H9 (cell line): ENCODE data around the gene SHC4. TPM values are rescaled to one million over a fixed set of nuclear protein-coding genes. Genes with fewer than 3 reads are reported as not detected.

Source experiments
- DNase-seq: peaks from one replicate; pipeline ENCODE4 v3.0.0-alpha.2; 2017
- H2AFZ ChIP-seq: one replicate; pipeline ENCODE4 v1.6.1; 2013; ENCODE audit warnings: mild to moderate bottlenecking, low read length, control low read depth, moderate library complexity
- H2AK5ac ChIP-seq: 2 replicates; pipeline ENCODE4 v1.6.1; 2013; ENCODE audit warnings: low read length, control low read depth, mixed read lengths; ENCODE audit not compliant: insufficient read length
- H2BK120ac ChIP-seq: one replicate; pipeline ENCODE4 v1.6.1; 2013; ENCODE audit warnings: low read depth, mild to moderate bottlenecking, low read length, control low read depth, inconsistent platforms; ENCODE audit not compliant: poor library complexity, severe bottlenecking
- H2BK12ac ChIP-seq: 2 replicates; pipeline ENCODE4 v1.6.1; 2013; ENCODE audit warnings: low read length, control low read depth, mixed read lengths, low read depth; ENCODE audit not compliant: insufficient read length
- H2BK15ac ChIP-seq: 2 replicates; pipeline ENCODE4 v1.6.1; 2013; ENCODE audit warnings: low read depth, low read length, control low read depth
- H2BK20ac ChIP-seq: one replicate; pipeline ENCODE4 v1.6.1; 2013; ENCODE audit warnings: low read depth, mild to moderate bottlenecking, low read length, control low read depth, inconsistent platforms; ENCODE audit not compliant: poor library complexity, severe bottlenecking
- H2BK5ac ChIP-seq: 2 replicates; pipeline ENCODE4 v1.6.1; 2013; ENCODE audit warnings: low read length, control low read depth, mixed read lengths; ENCODE audit not compliant: insufficient read length
- H3K14ac ChIP-seq: 2 replicates; pipeline ENCODE4 v1.6.1; 2013; ENCODE audit warnings: low read length, control low read depth; ENCODE audit not compliant: insufficient read depth
- H3K18ac ChIP-seq: 2 replicates; pipeline ENCODE4 v1.6.1; 2013; ENCODE audit warnings: low read depth, mild to moderate bottlenecking, mixed read lengths, low read length, control low read depth; ENCODE audit not compliant: insufficient read length
- H3K23ac ChIP-seq: 2 replicates; pipeline ENCODE4 v1.6.1; 2013; ENCODE audit warnings: low read length, control low read depth, mixed read lengths, low read depth; ENCODE audit not compliant: insufficient read length
- H3K23me2 ChIP-seq: 2 replicates; pipeline ENCODE4 v1.6.1; 2013; ENCODE audit warnings: low read depth, mild to moderate bottlenecking, mixed read lengths, low read length, control low read depth; ENCODE audit not compliant: insufficient read length, poor library complexity, severe bottlenecking
- H3K27ac ChIP-seq: 2 replicates; pipeline ENCODE4 v1.5.1; 2013; ENCODE audit warnings: low read length, control low read depth, mixed read lengths, low read depth; ENCODE audit not compliant: insufficient read length
- H3K27me3 ChIP-seq: 2 replicates; pipeline ENCODE4 v1.6.1; 2013; ENCODE audit warnings: low read length, control low read depth, inconsistent platforms; ENCODE audit not compliant: insufficient read depth
- H3K4ac ChIP-seq: 2 replicates; pipeline ENCODE4 v1.6.1; 2013; ENCODE audit warnings: low read depth, mild to moderate bottlenecking, control low read depth, inconsistent platforms, low read length, moderate library complexity
- H3K4me1 ChIP-seq: 2 replicates; pipeline ENCODE4 v1.6.1; 2013; ENCODE audit warnings: low read length, control low read depth, inconsistent platforms; ENCODE audit not compliant: insufficient read depth
- H3K4me2 ChIP-seq: 2 replicates; pipeline ENCODE4 v1.6.1; 2013; ENCODE audit warnings: low read length, control low read depth, mixed read lengths; ENCODE audit not compliant: insufficient read length, insufficient read depth
- H3K56ac ChIP-seq: 2 replicates; pipeline ENCODE4 v1.6.1; 2013; ENCODE audit warnings: low read depth, mild to moderate bottlenecking, mixed read lengths, low read length, control low read depth; ENCODE audit not compliant: insufficient read length
- H3K79me1 ChIP-seq: 2 replicates; pipeline ENCODE4 v1.6.1; 2013; ENCODE audit warnings: low read depth, mild to moderate bottlenecking, moderate library complexity, low read length, control low read depth, inconsistent platforms; ENCODE audit not compliant: insufficient read depth, poor library complexity, severe bottlenecking
- H3K79me2 ChIP-seq: 2 replicates; pipeline ENCODE4 v1.6.1; 2013; ENCODE audit warnings: low read length, control low read depth, inconsistent platforms; ENCODE audit not compliant: insufficient read depth
- H3K9ac ChIP-seq: 2 replicates; pipeline ENCODE4 v1.6.1; 2013; ENCODE audit warnings: low read length, control low read depth, mixed read lengths; ENCODE audit not compliant: insufficient read length; ENCODE audit errors: extremely low read depth
- H3K9me3 ChIP-seq: one replicate; pipeline ENCODE4 v1.6.1; 2013; ENCODE audit warnings: low read depth, low read length, inconsistent platforms; ENCODE audit not compliant: control insufficient read depth
- H3T11ph ChIP-seq: one replicate; pipeline ENCODE4 v1.6.1; 2013; ENCODE audit warnings: mild to moderate bottlenecking, low read length, control low read depth, inconsistent platforms
- H4K20me1 ChIP-seq: one replicate; pipeline ENCODE4 v1.6.1; 2013; ENCODE audit not compliant: control insufficient read depth, insufficient read length, insufficient read depth
- H4K5ac ChIP-seq: 2 replicates; pipeline ENCODE4 v1.6.1; 2013; ENCODE audit warnings: low read depth, mild to moderate bottlenecking, mixed read lengths, low read length, control low read depth; ENCODE audit not compliant: insufficient read length
- H4K8ac ChIP-seq: replicated peaks from 2 replicates; pipeline ENCODE4 v1.6.1; 2013; ENCODE audit warnings: low read length, control low read depth, mixed read lengths, low read depth; ENCODE audit not compliant: insufficient read length
- H4K91ac ChIP-seq: 2 replicates; pipeline ENCODE4 v1.6.1; 2013; ENCODE audit warnings: low read depth, mild to moderate bottlenecking, moderate library complexity, mixed read lengths, low read length, control low read depth; ENCODE audit not compliant: insufficient read length
- H3K27ac Mint-ChIP-seq, 3 experiments: 2 replicates in 2 of 3; 3 replicates in 1 of 3; pipeline ENCODE4 v1.8.0; 2020 to 2021; ENCODE audit warnings: mixed read lengths in 3 of 3, mild to moderate bottlenecking in 1 of 3, moderate library complexity in 1 of 3
- H3K27me3 Mint-ChIP-seq: 2 replicates; pipeline ENCODE4 v1.8.0; 2021; ENCODE audit warnings: low read depth, mild to moderate bottlenecking, moderate library complexity, mixed read lengths
- H3K36me3 Mint-ChIP-seq, 3 experiments: 2 replicates in 2 of 3; 3 replicates in 1 of 3; pipeline ENCODE4 v1.8.0; 2020 to 2021; ENCODE audit warnings: low read depth in 3 of 3, mixed read lengths in 3 of 3; ENCODE audit not compliant: insufficient read depth in 1 of 3
- H3K4me1 Mint-ChIP-seq, 2 experiments: 2 replicates each; pipeline ENCODE4 v1.8.0; 2020; ENCODE audit warnings: mixed read lengths in 2 of 2
- H3K4me3 Mint-ChIP-seq, 2 experiments: 2 replicates in 1 of 2; 3 replicates in 1 of 2; pipeline ENCODE4 v1.8.0; 2020 to 2021; ENCODE audit warnings: mild to moderate bottlenecking in 2 of 2, mixed read lengths in 2 of 2, moderate library complexity in 1 of 2
- H3K9me3 Mint-ChIP-seq, 2 experiments: 2 replicates in 1 of 2; 3 replicates in 1 of 2; pipeline ENCODE4 v1.8.0; 2020; ENCODE audit warnings: mild to moderate bottlenecking in 2 of 2, mixed read lengths in 2 of 2, moderate library complexity in 1 of 2
- WGBS: extraction: QIAGEN DNeasy Blood & Tissue Kit; methylation state at CpG from one replicate; pipeline ENCODE4 v1.1.7; 2013; ENCODE audit warnings: missing lambda C conversion rate, low lambda C conversion rate, mixed read lengths; ENCODE audit not compliant: insufficient read length; ENCODE audit errors: extremely low coverage; 5-methylcytosine and 5-hydroxymethylcytosine counted together
- total RNA-seq: library from RNA; stranded (reverse); gene quantifications from 2 replicates; pipeline ENCODE4 v1.2.1, GENCODE V29; 2021
- TF ChIP-seq, protein P1 (sequence below): fragments of 200-600 bp; sonication (generic); conservative IDR thresholded peaks from 3 replicates; pipeline ENCODE4 v1.8.0; 2021; ENCODE audit warnings: antibody characterized with exemption, mild to moderate bottlenecking

SHC4 gene
- total RNA-seq, 1 experiment from 2014 or later = 0.26 TPM

DNA sequence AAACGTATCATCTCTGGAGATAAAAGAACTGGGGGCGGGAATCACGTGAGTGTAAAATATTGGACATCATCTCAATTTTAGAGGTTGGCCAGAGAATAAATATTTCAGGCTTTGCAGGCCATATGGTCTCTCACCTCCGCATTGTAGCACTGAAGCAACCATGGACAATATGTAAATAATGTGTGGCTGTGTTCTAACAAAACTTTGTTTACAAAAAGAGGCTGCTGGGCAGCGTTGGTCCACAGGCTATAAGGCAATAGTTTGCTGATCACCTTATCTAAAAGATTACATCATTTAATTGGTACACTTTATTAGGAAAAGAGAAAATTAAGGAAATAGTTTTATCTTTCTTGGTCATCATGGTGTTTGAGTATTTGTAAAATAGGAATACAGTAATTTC lies 22.5 kb upstream of the SHC4 start:
- Histone ChIP-seq H3K23ac (no peak overlapping the region), H4K91ac (no peak overlapping the region), H3K27me3 (no peaks in the 10 kb centered on the region), H2AFZ (no peak overlapping the region), H3K14ac (no peak overlapping the region), H3K4me1 (no peaks in the 10 kb centered on the region), H3K9me3 (no peaks in the 10 kb centered on the region), H2BK15ac (no peak overlapping the region), H2AK5ac (no peak overlapping the region), H4K8ac (no peak overlapping the region), H3K27ac (no peak overlapping the region), H2BK12ac (no peak overlapping the region), H4K5ac (no peak overlapping the region), H3K4ac (no peak overlapping the region), H3K23me2 (no peaks in the 10 kb centered on the region), H2BK5ac (no peak overlapping the region), H3K79me2 (no peaks in the 10 kb centered on the region), H3K79me1 (no peaks in the 10 kb centered on the region), H3K18ac (no peak overlapping the region), H2BK20ac (no peak overlapping the region), H3K4me2 (no peak overlapping the region), H2BK120ac (no peak overlapping the region), H3K56ac (no peak overlapping the region), H3T11ph (no peak overlapping the region), H4K20me1 (no peaks in the 10 kb centered on the region), H3K9ac (no peak overlapping the region)
- TF ChIP-seq, protein P1, sequence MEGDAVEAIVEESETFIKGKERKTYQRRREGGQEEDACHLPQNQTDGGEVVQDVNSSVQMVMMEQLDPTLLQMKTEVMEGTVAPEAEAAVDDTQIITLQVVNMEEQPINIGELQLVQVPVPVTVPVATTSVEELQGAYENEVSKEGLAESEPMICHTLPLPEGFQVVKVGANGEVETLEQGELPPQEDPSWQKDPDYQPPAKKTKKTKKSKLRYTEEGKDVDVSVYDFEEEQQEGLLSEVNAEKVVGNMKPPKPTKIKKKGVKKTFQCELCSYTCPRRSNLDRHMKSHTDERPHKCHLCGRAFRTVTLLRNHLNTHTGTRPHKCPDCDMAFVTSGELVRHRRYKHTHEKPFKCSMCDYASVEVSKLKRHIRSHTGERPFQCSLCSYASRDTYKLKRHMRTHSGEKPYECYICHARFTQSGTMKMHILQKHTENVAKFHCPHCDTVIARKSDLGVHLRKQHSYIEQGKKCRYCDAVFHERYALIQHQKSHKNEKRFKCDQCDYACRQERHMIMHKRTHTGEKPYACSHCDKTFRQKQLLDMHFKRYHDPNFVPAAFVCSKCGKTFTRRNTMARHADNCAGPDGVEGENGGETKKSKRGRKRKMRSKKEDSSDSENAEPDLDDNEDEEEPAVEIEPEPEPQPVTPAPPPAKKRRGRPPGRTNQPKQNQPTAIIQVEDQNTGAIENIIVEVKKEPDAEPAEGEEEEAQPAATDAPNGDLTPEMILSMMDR = no peak
- Mint-ChIP-seq H3K36me3 (peaks cover 0 to 5% (median 0%) of the 10 kb centered on the region in 3 experiments; a peak in 2 of 7 replicates), H3K4me1 (peaks cover 12 to 17% of the 10 kb centered on the region in 2 experiments), H3K27ac (no peak overlapping the region), H3K27me3 (peaks cover 5% of the 10 kb centered on the region; the same call in 1 of the 2 replicates), H3K9me3 (no peaks in the 10 kb centered on the region), H3K4me3 (no peak overlapping the region)
- DNase-seq = no peak
- no CpG with 5 or more reads among the region's 5 CpGs for WGBS
